Duodenal mucosa (tissue), 2 donors: Measurements from ENCODE around the gene CLCN3.
"Not testable (repeated sequence)": the region's sequence is repeated elsewhere in the genome, so short reads cannot be mapped to it uniquely, and the experiment has no call there.

ENCODE experiments used
- H3K27ac ChIP-seq: one replicate; pipeline ENCODE4 v1.7.0; 2013; ENCODE audit warnings: low read depth, low read length
- H3K27me3 ChIP-seq, 2 donors: one replicate each; pipeline ENCODE4 v1.7.0; 2013; ENCODE audit warnings: low read length in 2 of 2, control low read depth in 1 of 2; ENCODE audit not compliant: insufficient read depth in 2 of 2, control insufficient read depth in 1 of 2
- H3K36me3 ChIP-seq, 2 donors: one replicate each; pipeline ENCODE4 v1.7.0; 2013; ENCODE audit warnings: low read length in 2 of 2, control low read depth in 1 of 2; ENCODE audit not compliant: insufficient read depth in 2 of 2, control insufficient read depth in 1 of 2
- H3K4me1 ChIP-seq, 2 donors: one replicate each; pipeline ENCODE4 v1.7.0; 2013; ENCODE audit warnings: low read length in 2 of 2, control low read depth in 1 of 2; ENCODE audit not compliant: insufficient read depth in 2 of 2, control insufficient read depth in 1 of 2
- H3K4me3 ChIP-seq, 2 donors: one replicate each; pipeline ENCODE4 v1.7.0; 2013; ENCODE audit warnings: low read length in 2 of 2, low read depth in 1 of 2
- H3K9ac ChIP-seq, 2 donors: one replicate each; pipeline ENCODE4 v1.7.0; 2013; ENCODE audit warnings: low read length in 2 of 2, low read depth in 1 of 2
- H3K9me3 ChIP-seq, 2 donors: one replicate each; pipeline ENCODE4 v1.7.0; 2013; ENCODE audit warnings: low read length in 2 of 2, control low read depth in 1 of 2; ENCODE audit not compliant: control insufficient read depth in 1 of 2

CLCN3 gene

DNA sequence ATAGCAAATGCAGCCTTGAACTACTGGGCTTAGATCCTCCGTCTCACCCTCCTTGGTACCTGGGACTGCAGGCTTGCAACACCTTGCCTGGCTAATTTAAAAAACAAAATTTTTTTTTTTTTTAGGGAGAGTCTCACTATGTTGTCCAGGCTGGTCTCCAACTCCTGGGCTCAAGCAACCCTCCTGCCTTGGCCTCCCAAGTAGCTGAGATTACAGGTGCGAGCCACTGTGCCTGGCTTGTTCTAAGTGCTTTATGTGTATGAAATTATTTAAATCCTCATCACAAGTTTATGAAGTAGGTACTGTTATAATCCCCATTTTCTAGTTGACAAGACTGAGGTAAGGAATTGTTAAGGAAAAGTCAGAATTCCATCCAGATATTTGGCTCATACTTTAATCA, 43.0 kb downstream of the CLCN3 start:
- no peaks in the 10 kb centered on the region for H3K9me3 ChIP-seq
- no peak overlapping the region for H3K27ac ChIP-seq
- no peaks in the 10 kb centered on the region for H3K27me3 ChIP-seq
- H3K9ac ChIP-seq = no peak overlapping the region
- peak overlapping the region in 1 of 2 donors; percentile 2 for H3K4me3 ChIP-seq
- H3K4me1 ChIP-seq = peaks cover 26 to 48% of the 10 kb centered on the region in 2 donors
- no peaks in the 10 kb centered on the region for H3K36me3 ChIP-seq

DNA sequence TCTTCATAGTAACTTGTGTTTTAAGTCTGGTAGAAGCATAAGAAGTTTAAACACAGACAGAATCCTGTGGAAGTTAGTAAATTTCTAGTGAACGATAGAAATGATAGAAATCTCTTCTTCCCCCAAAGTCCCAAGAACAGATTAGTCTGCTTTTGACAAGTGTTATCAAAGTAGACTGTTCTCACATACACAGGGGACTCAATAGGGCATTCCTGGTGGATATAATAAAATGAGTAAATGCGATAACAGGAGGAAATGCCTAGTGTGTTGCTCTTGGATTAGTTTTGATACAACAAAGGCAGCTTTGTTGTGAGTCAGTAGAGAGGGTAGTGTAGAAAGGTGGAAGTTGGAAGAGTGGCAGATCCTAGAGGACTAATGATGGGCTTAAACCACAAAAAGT, 43.5 kb downstream of the CLCN3 start:
- Histone ChIP-seq H3K9me3 (no peaks in the 10 kb centered on the region), H3K4me1 (peaks cover 30 to 48% of the 10 kb centered on the region in 2 donors), H3K9ac (no peak overlapping the region), H3K27ac (no peak overlapping the region), H3K27me3 (no peaks in the 10 kb centered on the region), H3K4me3 (peak overlapping the region in 1 of 2 donors; percentile 2), H3K36me3 (no peaks in the 10 kb centered on the region)

DNA sequence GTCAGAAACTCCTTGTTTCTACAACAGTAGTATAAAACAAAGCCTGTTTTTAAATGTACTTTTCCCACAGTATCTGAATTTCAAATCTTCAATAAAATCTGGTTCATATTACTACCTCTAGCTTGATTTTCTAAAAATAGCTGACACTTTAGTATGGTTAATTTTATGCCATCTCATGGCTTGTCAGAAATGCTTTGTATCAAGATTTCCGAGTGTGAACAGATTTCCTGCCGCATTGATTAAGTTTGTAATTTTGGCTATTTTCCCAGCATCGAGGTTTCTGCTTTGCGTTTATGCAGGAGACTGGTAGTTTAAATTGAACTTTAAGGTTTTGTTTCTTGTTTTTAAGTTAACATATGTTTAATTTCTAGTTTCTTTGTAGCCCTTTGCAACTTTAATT, 44.2 kb downstream of the CLCN3 start:
- peak overlapping the region in 1 of 2 donors; percentile 15 for H3K4me3 ChIP-seq
- no peaks in the 10 kb centered on the region for H3K27me3 ChIP-seq
- H3K36me3 ChIP-seq = no peaks in the 10 kb centered on the region
- H3K9ac ChIP-seq = no peak overlapping the region
- H3K27ac ChIP-seq = no peak overlapping the region
- no peaks in the 10 kb centered on the region for H3K9me3 ChIP-seq
- H3K4me1 ChIP-seq = peaks cover 25 to 41% of the 10 kb centered on the region in 2 donors

DNA sequence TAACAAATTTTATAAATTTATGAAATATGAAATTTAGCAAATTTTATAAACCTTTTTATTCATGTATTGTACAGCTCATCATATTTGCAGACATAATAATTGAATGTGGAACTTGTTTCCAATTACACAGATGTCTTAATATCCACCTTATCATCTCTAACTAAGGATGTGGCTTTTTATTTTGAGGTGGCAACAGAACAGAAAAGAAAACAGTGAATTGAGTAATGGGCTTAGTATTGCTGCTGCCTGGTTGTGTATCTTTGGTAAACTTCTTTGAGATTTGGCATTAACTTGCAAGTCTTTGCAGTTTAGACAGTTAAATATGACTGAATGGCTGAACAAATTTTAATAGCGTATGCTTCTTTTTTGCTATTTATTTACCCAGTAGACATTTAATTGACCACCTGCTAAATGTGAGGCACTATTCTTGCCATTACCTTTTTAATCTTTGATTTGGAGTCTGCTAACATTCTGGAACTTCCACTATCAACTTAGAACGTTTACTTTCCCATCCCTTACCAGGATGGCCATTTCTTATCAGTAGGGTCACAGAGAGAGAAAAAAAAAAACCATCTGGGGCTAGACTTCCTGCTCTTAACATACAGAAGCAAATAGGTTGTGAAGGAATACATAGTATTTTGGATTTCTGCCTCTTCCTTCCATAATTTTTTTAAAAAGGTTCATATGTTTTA, 44.8 kb downstream of the CLCN3 start:
- Histone ChIP-seq H3K36me3 (no peaks in the 10 kb centered on the region), H3K9ac (no peak overlapping the region), H3K9me3 (no peaks in the 10 kb centered on the region), H3K27me3 (no peaks in the 10 kb centered on the region), H3K4me1 (peaks cover 23 to 39% of the 10 kb centered on the region in 2 donors), H3K27ac (no peak overlapping the region), H3K4me3 (no peak overlapping the region)

DNA sequence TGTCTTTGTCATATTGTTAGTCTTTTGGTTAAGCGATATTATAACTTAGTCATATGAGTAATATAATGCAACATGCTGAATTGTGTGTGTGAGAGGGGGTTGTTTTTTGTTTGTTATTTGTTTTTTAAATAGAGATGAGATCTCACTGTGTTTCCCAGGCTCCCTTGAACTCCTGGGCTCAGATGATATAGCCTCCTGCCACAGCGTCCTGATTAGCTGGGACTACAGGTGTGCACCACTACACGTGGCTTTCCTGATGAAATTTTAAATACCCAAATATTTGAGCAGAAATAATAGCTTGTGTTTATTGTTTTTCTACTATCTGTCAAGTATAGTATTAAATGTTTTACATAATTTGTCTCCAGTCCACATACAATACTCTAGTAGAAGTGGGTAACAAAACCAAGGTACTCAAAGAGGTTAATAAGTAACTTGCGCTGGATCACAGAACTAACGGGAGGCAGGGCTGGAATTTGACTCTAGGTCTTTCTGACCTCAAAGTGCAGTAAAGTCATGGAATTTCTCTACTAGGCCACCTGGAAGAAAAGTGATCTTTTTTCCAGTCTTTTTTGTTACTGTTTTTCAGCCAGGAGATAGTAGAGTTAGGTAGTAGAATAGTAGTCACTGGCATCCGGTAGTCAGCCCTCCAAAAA, 47.8 kb downstream of the CLCN3 start:
- peaks cover 18 to 31% of the 10 kb centered on the region in 2 donors for H3K4me1 ChIP-seq
- no peak overlapping the region for H3K9ac ChIP-seq
- no peak overlapping the region for H3K27ac ChIP-seq
- H3K36me3 ChIP-seq = no peaks in the 10 kb centered on the region
- no peaks in the 10 kb centered on the region for H3K27me3 ChIP-seq
- H3K9me3 ChIP-seq = no peaks in the 10 kb centered on the region
- H3K4me3 ChIP-seq = peak overlapping the region in 1 of 2 donors; percentile 19

DNA sequence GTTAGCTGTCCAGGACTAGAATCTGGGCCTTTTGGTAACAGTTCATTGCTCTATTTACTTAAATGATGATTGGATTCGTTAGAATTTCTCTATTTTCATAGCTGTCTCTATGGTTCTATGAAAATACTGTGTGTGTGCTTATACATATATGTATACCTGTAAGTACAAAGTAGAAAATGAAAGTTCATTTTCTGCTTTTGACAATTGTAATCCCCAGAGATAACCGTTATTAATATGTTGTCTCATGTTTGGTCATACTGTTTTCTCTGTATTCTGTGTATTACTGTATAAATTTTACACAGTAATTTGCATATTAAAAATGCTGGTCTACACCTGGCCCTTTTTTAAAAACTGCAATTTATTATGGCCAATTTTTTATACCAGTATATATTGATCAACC, 55.4 kb downstream of the CLCN3 start:
- Histone ChIP-seq H3K27ac (no peak overlapping the region), H3K9ac (no peak overlapping the region), H3K27me3 (no peaks in the 10 kb centered on the region), H3K9me3 (no peaks in the 10 kb centered on the region), H3K36me3 (peaks cover 0 to 8% of the 10 kb centered on the region in 2 donors), H3K4me3 (no peak overlapping the region), H3K4me1 (no peaks in the 10 kb centered on the region)

DNA sequence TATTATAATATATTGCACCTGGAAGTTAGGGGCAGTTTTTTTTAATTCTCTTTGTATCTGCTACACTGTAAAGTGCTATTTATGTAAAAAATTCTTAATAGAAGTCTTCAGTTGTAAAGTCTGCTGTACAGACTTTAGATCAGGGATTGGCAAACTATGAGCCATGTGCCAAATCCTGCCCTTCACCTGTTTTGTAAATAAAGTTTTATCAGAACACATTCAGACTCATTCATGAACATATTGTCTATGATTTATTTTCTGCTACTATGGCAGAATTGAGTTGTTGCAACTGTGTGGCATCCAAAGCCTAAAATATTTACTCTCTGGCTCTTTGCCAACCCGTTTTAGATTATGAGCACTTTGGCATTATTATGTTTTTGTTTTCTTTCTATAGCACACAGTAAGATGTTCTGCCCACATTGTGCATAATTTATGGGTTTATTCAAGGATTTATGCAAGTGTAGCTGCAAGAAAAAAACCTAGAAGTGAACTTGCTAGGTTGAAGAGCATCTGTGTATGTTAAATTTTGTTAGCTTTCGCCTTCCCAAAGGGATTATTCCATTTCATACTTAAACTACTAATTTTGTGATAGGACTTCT, 56.9 kb downstream of the CLCN3 start:
- H3K27me3 ChIP-seq = no peaks in the 10 kb centered on the region
- H3K27ac ChIP-seq = no peak overlapping the region
- H3K36me3 ChIP-seq = peaks cover 0 to 8% of the 10 kb centered on the region in 2 donors
- no peak overlapping the region for H3K4me3 ChIP-seq
- H3K4me1 ChIP-seq = no peaks in the 10 kb centered on the region
- no peak overlapping the region for H3K9ac ChIP-seq
- no peaks in the 10 kb centered on the region for H3K9me3 ChIP-seq

DNA sequence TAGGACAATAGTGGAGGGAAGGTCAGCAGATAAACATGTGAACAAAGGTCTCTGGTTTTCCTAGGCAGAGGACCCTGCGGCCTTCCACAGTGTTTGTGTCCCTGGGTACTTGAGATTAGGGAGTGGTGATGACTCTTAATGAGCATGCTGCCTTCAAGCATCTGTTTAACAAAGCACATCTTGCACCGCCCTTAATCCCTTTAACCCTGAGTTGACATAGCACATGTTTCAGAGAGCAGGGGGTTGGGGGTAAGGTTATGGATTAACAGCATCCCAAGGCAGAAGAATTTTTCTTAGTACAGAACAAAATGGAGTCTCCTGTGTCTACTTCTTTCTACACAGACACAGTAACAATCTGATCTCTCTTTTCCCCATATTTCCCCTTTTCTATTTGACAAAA, 58.1 kb downstream of the CLCN3 start:
- H3K36me3 ChIP-seq, H3K4me1 ChIP-seq, H3K9me3 ChIP-seq, H3K4me3 ChIP-seq, H3K27ac ChIP-seq, H3K9ac ChIP-seq, H3K27me3 ChIP-seq: not testable (repeated sequence)

DNA sequence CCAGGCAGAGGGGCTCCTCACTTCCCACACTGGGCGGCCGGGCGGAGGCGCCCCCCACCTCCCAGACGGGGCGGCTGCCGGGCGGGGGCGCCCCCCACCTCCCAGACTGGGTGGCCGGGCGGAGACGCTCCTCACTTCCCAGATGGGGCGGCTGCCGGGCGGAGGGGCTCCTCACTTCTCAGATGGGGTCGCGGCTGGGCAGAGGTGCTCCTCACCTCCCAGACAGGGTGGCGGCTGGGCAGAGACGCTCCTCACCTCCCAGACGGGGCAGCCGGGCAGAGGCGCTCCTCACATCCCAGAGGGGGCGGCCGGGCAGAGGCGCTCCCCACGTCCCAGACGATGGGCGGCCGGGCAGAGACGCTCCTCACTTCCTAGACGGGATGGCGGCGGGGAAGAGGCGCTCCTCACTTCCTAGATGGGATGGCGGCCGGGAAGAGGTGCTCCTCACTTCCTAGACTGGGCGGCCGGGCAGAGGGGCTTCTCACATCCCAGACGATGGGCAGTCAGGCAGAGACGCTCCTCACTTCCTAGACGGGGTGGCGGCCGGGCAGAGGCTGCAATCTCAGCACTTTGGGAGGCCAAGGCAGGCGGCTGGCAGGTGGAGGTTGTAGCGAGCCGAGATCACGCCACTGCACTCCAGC, 58.7 kb downstream of the CLCN3 start:
- not testable (repeated sequence) for H3K9ac ChIP-seq, H3K36me3 ChIP-seq, H3K4me3 ChIP-seq, H3K27ac ChIP-seq, H3K4me1 ChIP-seq, H3K9me3 ChIP-seq, H3K27me3 ChIP-seq

DNA sequence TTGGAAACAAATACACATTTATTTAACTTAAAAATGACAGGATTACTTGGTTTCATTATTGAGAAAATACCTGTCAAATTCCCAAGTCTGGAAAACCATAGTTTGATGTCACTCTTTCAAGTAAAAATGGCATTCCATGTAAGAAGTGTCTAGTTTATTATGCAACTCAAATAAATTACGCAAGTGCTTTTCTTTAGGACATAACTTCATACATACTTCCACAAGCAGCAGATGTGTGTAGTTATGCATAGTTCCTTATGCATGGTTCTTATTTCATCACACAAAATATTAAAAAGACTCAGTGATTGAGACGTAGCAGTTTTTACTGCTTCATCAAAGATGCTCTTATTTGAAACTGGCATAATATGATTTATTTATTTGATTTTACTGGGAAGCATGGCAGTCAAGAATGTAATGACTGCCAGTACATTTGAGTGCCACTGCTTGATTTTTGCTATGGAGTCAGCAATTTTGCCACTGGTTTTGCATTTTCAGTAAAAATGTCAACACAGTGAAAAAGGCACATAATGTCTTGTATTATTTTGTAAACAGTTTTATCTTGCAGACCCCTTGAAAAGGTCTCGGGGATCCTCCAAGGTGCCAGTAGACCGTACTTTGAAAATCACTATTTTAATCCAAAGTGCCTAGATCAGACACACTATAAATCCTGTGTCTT, 62.1 kb downstream of the CLCN3 start:
- H3K27ac ChIP-seq = no peak overlapping the region
- H3K27me3 ChIP-seq = no peaks in the 10 kb centered on the region
- H3K4me1 ChIP-seq = no peaks in the 10 kb centered on the region
- no peaks in the 10 kb centered on the region for H3K9me3 ChIP-seq
- no peak overlapping the region for H3K9ac ChIP-seq
- no peak overlapping the region for H3K4me3 ChIP-seq
- H3K36me3 ChIP-seq = peaks cover 8 to 13% of the 10 kb centered on the region in 2 donors
